ENCODE data around the gene HOXC6. TPM values are rescaled to one million over a fixed set of nuclear protein-coding genes. Genes with fewer than 3 reads are reported as not detected.

The HOXC6 gene
- total and polyA plus RNA-seq, 8 donors, result 0.46 to 2.0 (median 1.0) TPM; not detected in 5

DNA sequence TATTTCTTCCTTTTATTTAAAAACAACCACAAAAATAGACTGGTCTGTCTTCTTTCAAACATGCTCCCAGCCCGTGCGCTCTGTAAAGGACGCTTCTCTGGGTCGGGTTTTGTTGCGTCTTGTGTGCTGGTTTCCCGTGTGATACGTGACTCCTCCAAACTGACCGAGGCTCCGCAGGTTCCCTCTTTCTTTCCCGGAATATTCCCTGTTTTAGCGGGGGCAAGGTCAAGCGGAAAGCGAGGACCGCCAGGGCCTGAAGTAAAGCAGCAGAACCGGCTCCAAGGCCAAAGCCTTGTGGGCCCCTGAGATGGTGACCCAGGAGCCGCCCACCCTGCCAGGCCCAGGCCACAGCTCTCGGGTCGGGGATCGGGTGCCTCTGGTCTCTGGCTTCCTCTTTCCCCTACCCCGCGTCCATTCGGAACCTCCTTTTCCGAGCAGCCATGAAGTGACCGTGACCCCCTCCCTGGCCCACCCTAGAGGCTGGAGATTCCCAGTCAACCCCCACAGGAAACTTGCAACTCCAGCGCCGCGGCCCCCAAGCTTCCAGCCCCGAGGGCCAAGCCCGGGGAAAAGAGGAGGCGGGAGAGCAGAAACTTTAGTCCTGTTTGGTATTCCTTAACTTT lies 44.2 kb upstream of the HOXC6 start:
- intact Hi-C loops (cut with DNase I; ENCODE audit: low total_unique reads), result no loop called here
- 4 to 11% (median 6%) methylated on average over 25 to 30 of the region's 30 CpGs for WGBS, 5 donors
- peaks cover 0 to 17% (median 1%) of the 10 kb centered on the region in 4 donors for H3K9me3 ChIP-seq
- H3K36me3 ChIP-seq, result no peaks in the 10 kb centered on the region
- TF ChIP-seq, protein P1, sequence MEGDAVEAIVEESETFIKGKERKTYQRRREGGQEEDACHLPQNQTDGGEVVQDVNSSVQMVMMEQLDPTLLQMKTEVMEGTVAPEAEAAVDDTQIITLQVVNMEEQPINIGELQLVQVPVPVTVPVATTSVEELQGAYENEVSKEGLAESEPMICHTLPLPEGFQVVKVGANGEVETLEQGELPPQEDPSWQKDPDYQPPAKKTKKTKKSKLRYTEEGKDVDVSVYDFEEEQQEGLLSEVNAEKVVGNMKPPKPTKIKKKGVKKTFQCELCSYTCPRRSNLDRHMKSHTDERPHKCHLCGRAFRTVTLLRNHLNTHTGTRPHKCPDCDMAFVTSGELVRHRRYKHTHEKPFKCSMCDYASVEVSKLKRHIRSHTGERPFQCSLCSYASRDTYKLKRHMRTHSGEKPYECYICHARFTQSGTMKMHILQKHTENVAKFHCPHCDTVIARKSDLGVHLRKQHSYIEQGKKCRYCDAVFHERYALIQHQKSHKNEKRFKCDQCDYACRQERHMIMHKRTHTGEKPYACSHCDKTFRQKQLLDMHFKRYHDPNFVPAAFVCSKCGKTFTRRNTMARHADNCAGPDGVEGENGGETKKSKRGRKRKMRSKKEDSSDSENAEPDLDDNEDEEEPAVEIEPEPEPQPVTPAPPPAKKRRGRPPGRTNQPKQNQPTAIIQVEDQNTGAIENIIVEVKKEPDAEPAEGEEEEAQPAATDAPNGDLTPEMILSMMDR (IDR thresholded peaks at IDR 0.05), result no peak
- TF ChIP-seq EP300 (IDR thresholded peaks at IDR 0.05), result no peak
- TF ChIP-seq POLR2AphosphoS5 (IDR thresholded peaks at IDR 0.05), result no peak
- TF ChIP-seq POLR2A (IDR thresholded peaks at IDR 0.05), result no peak
- no peak for DNase-seq
- H3K4me1 ChIP-seq, result peaks cover 15 to 35% (median 26%) of the 10 kb centered on the region in 4 donors
- peaks cover 69 to 100% (median 99%) of the 10 kb centered on the region in 3 donors for H3K27me3 ChIP-seq
- H3K4me3 ChIP-seq, result no peak overlapping the region
- H3K27ac ChIP-seq, result no peak overlapping the region

DNA sequence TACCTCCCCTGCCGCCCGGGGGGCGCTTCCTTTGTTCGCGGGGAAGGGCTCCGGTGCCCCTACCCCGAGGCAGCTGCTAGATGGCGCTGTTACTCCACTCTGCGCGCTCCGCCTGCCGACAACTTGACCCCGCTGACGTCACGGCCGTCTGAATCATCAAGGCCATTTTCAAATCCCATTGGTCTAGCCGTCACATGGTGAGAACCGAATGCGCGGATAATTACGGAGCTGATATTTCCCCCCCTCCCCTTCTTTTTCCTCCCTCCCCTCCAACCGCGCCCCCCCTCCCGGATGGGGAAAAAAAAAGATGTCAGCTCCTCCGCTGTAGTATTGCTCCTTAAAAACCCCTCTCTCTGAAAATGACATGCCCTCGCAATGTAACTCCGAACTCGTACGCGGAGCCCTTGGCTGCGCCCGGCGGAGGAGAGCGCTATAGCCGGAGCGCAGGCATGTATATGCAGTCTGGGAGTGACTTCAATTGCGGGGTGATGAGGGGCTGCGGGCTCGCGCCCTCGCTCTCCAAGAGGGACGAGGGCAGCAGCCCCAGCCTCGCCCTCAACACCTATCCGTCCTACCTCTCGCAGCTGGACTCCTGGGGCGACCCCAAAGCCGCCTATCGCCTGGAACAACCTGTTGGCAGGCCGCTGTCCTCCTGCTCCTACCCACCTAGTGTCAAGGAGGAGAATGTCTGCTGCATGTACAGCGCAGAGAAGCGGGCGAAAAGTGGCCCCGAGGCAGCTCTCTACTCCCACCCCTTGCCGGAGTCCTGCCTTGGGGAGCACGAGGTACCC lies 43.1 kb upstream of the HOXC6 start, which contains the start of gene HOXC10:
TSS of gene HOXC10 (plus strand) at position 246 of the 791 bp plus-strand sequence. CDS start at position 360, 114 bp downstream.
- intact Hi-C loops (cut with DNase I; ENCODE audit: low total_unique reads), result no loop called here
- H3K36me3 ChIP-seq, result no peaks in the 10 kb centered on the region
- peak within 1 kb of the TSS in 2 of 4 donors; percentile 24 to 30 for H3K4me3 ChIP-seq
- no peak for TF ChIP-seq POLR2AphosphoS5 (IDR thresholded peaks at IDR 0.05)
- TF ChIP-seq, protein P1 (IDR thresholded peaks at IDR 0.05), result peak in 4 of 7 experiments; percentile 13 to 43 (median 26)
- TF ChIP-seq POLR2A (IDR thresholded peaks at IDR 0.05), result no peak
- no peak for TF ChIP-seq EP300 (IDR thresholded peaks at IDR 0.05)
- H3K27me3 ChIP-seq, result peaks cover 78 to 100% (median 99%) of the 10 kb centered on the region in 3 donors
- H3K27ac ChIP-seq, result no peak within 1 kb of the TSS
- peak; percentile 73 to 94 for DNase-seq
- WGBS, 5 donors, result 5 to 10% (median 8%) methylated on average over 26 to 55 of the region's 55 CpGs
- H3K9me3 ChIP-seq, result peaks cover 0 to 17% (median 1%) of the 10 kb centered on the region in 4 donors
- peaks cover 15 to 42% (median 33%) of the 10 kb centered on the region in 4 donors for H3K4me1 ChIP-seq

DNA sequence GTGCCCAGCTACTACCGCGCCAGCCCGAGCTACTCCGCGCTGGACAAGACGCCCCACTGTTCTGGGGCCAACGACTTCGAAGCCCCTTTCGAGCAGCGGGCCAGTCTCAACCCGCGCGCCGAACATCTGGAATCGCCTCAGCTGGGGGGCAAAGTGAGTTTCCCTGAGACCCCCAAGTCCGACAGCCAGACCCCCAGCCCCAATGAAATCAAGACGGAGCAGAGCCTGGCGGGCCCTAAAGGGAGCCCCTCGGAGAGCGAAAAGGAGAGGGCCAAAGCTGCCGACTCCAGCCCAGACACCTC lies 42.6 kb upstream of the HOXC6 start:
- Histone ChIP-seq H3K4me3 (peak overlapping the region in 2 of 4 donors; percentile 24 to 30), H3K4me1 (peaks cover 15 to 42% (median 33%) of the 10 kb centered on the region in 4 donors), H3K36me3 (no peaks in the 10 kb centered on the region), H3K9me3 (peaks cover 0 to 17% (median 1%) of the 10 kb centered on the region in 4 donors), H3K27me3 (peaks cover 84 to 100% (median 99%) of the 10 kb centered on the region in 3 donors), H3K27ac (no peak overlapping the region)
- TF ChIP-seq, protein P1 (IDR thresholded peaks at IDR 0.05), result no peak
- TF ChIP-seq EP300 (IDR thresholded peaks at IDR 0.05) (no peak), POLR2AphosphoS5 (IDR thresholded peaks at IDR 0.05) (no peak), POLR2A (IDR thresholded peaks at IDR 0.05) (no peak)
- intact Hi-C loops (cut with DNase I; ENCODE audit: low total_unique reads), result no loop called here
- no peak for DNase-seq
- 6 to 15% (median 11%) methylated on average over 7 to 21 of the region's 21 CpGs for WGBS, 5 donors

DNA sequence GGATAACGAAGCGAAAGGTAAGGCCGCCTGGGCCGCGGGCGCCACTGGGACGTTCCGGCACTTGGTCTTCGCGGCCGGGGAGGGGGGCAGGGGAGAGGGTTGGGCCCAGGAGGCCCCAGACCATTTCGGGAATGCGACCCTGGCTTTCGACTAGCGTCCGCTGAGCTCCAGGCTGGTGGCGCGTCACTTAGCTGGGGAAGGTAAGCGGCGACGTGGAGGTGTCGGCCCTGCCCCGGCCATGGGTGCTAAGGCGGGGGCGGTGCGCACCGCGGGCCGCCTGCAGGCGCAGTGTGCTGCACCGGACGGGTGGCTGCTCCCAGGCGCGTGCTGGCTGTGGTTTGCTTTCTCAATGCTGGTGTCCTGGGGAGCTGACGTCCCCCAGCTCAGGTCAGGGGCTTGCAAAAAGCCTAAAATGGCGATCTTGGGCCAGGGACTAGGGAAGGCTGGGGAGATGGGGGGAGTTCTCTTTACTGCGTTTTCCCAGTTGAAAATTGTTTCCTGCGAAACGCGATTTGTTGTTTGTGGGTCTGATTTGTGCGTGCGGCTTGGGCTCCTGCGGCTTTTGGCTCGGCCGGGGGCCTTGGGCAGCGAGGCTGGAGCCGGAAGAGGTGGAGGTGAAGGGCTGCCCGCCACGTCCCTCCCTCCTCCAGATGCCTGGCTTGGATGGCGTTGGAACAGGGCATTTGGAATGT lies 42.1 kb upstream of the HOXC6 start:
- H3K4me3 ChIP-seq, result peak overlapping the region in 2 of 4 donors; percentile 24 to 30
- H3K27ac ChIP-seq, result no peak overlapping the region
- 3 to 11% (median 4%) methylated on average over 15 to 50 of the region's 50 CpGs for WGBS, 5 donors
- H3K9me3 ChIP-seq, result peaks cover 0 to 17% (median 1%) of the 10 kb centered on the region in 4 donors
- peaks cover 89 to 100% (median 99%) of the 10 kb centered on the region in 3 donors for H3K27me3 ChIP-seq
- H3K4me1 ChIP-seq, result peaks cover 15 to 42% (median 33%) of the 10 kb centered on the region in 4 donors
- TF ChIP-seq, protein P1 (IDR thresholded peaks at IDR 0.05), result no peak
- TF ChIP-seq POLR2AphosphoS5 (IDR thresholded peaks at IDR 0.05) (no peak), POLR2A (IDR thresholded peaks at IDR 0.05) (no peak), EP300 (IDR thresholded peaks at IDR 0.05) (no peak)
- no peak for DNase-seq
- intact Hi-C loops (cut with DNase I; ENCODE audit: low total_unique reads), result no loop called here
- no peaks in the 10 kb centered on the region for H3K36me3 ChIP-seq

Measured in stomach (tissue), 9 donors.